IMR-90 (cell line): ENCODE results near the gene RBL2.

Source experiments
- CEBPB ChIP-seq: IDR thresholded peaks from 2 replicates; pipeline ENCODE4 v1.6.1; 2012; ENCODE audit warnings: low read depth, low read length, improper control_type of control experiment
- ELK1 ChIP-seq: fragments of 150-350 bp; IDR thresholded peaks from 2 replicates; pipeline ENCODE4 v1.6.1; 2016; ENCODE audit warnings: low read depth, mild to moderate bottlenecking, low read length, moderate library complexity, borderline replicate concordance
- MAFK ChIP-seq: IDR thresholded peaks from 2 replicates; pipeline ENCODE4 v1.6.1; 2012; ENCODE audit warnings: low read depth, low read length, improper control_type of control experiment
- POLR2A ChIP-seq: IDR thresholded peaks from 2 replicates; pipeline ENCODE4 v1.6.1; 2012; ENCODE audit warnings: mild to moderate bottlenecking, low read depth, low read length
- RAD21 ChIP-seq: IDR thresholded peaks from 2 replicates; pipeline ENCODE4 v1.6.1; 2012; ENCODE audit warnings: low read length, improper control_type of control experiment
- RCOR1 ChIP-seq: IDR thresholded peaks from 2 replicates; pipeline ENCODE4 v1.6.1; 2012; ENCODE audit warnings: mild to moderate bottlenecking, low read length, improper control_type of control experiment; ENCODE audit not compliant: insufficient replicate concordance
- RFX5 ChIP-seq: IDR thresholded peaks from 2 replicates; pipeline ENCODE4 v1.8.0; 2012; ENCODE audit warnings: low read depth, mild to moderate bottlenecking, low read length, moderate library complexity
- SMC3 ChIP-seq: fragments of 150-350 bp; IDR thresholded peaks from 2 replicates; pipeline ENCODE4 v1.6.1; 2016; ENCODE audit warnings: low read depth, mild to moderate bottlenecking, antibody characterized with exemption, low read length, moderate library complexity
- TF ChIP-seq, protein P1 (sequence below): conservative IDR thresholded peaks from 2 replicates; pipeline ENCODE4 v1.5.1; 2012; ENCODE audit warnings: mild to moderate bottlenecking, low read depth, low read length, improper control_type of control experiment
- TF ChIP-seq, protein P2 (sequence below): fragments of 150-350 bp; IDR thresholded peaks from 2 replicates; pipeline ENCODE4 v1.6.1; 2017; ENCODE audit warnings: mild to moderate bottlenecking, antibody characterized with exemption, low read length, low read depth

DNA sequence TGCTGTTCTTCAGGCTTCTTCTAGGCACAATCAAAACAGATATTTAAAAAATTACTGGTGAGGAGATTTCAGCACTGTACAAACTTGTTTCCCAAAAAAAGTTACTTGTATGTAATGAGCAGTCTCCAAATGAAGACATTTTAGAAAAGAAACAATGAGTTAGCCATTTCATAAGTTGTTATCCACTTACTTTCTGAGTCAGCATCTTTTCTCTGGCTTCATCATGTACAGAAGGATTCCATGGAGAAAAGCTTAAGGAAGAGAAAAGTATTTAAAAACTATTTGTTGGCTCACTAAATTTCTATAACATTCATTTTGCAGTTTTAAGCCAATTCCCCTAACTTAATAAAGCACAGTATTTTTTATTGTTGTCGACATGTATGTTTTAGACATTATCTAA lies 58.2 kb downstream of the RBL2 start:
- TF ChIP-seq, protein P1, sequence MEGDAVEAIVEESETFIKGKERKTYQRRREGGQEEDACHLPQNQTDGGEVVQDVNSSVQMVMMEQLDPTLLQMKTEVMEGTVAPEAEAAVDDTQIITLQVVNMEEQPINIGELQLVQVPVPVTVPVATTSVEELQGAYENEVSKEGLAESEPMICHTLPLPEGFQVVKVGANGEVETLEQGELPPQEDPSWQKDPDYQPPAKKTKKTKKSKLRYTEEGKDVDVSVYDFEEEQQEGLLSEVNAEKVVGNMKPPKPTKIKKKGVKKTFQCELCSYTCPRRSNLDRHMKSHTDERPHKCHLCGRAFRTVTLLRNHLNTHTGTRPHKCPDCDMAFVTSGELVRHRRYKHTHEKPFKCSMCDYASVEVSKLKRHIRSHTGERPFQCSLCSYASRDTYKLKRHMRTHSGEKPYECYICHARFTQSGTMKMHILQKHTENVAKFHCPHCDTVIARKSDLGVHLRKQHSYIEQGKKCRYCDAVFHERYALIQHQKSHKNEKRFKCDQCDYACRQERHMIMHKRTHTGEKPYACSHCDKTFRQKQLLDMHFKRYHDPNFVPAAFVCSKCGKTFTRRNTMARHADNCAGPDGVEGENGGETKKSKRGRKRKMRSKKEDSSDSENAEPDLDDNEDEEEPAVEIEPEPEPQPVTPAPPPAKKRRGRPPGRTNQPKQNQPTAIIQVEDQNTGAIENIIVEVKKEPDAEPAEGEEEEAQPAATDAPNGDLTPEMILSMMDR = no peak
- TF ChIP-seq POLR2A = no peak
- no peak for TF ChIP-seq ELK1
- TF ChIP-seq, protein P2, sequence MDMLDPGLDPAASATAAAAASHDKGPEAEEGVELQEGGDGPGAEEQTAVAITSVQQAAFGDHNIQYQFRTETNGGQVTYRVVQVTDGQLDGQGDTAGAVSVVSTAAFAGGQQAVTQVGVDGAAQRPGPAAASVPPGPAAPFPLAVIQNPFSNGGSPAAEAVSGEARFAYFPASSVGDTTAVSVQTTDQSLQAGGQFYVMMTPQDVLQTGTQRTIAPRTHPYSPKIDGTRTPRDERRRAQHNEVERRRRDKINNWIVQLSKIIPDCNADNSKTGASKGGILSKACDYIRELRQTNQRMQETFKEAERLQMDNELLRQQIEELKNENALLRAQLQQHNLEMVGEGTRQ = no peak
- TF ChIP-seq SMC3 = no peak
- no peak for TF ChIP-seq RAD21
- no peak for TF ChIP-seq RCOR1
- no peak for TF ChIP-seq CEBPB
- no peak for TF ChIP-seq RFX5
- TF ChIP-seq MAFK = peak; percentile 45; the same call in 1 of the 2 replicates
